GM12874 (cell line): ENCODE results near the gene RAB27B.

Experiments
- TF ChIP-seq, protein P1 (sequence below): IDR thresholded peaks from 2 replicates; pipeline ENCODE4 v1.5.1; 2011; ENCODE audit warnings: low read depth, mild to moderate bottlenecking, control low read depth, low read length, moderate library complexity; ENCODE audit not compliant: insufficient read depth

Gene RAB27B

DNA sequence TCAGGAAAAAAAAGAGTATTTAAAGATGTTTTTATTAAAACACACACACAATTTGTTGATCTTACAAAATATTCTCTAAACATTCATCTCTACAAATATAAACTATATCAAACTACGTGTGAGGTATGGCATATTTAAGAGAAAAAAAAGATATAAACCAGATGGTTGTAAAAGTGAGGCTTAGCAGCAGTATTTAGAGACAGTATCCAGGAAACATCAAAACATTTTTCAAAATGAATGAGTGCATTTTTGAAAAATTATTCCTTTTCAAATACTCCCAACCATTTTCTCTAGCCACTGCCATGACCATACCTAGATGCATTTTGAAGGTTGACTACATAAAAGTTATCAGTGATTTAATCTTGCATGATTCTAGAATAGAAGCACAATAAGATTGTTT, 38.2 kb upstream of the RAB27B start:
- TF ChIP-seq, protein P1, sequence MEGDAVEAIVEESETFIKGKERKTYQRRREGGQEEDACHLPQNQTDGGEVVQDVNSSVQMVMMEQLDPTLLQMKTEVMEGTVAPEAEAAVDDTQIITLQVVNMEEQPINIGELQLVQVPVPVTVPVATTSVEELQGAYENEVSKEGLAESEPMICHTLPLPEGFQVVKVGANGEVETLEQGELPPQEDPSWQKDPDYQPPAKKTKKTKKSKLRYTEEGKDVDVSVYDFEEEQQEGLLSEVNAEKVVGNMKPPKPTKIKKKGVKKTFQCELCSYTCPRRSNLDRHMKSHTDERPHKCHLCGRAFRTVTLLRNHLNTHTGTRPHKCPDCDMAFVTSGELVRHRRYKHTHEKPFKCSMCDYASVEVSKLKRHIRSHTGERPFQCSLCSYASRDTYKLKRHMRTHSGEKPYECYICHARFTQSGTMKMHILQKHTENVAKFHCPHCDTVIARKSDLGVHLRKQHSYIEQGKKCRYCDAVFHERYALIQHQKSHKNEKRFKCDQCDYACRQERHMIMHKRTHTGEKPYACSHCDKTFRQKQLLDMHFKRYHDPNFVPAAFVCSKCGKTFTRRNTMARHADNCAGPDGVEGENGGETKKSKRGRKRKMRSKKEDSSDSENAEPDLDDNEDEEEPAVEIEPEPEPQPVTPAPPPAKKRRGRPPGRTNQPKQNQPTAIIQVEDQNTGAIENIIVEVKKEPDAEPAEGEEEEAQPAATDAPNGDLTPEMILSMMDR, result no peak

DNA sequence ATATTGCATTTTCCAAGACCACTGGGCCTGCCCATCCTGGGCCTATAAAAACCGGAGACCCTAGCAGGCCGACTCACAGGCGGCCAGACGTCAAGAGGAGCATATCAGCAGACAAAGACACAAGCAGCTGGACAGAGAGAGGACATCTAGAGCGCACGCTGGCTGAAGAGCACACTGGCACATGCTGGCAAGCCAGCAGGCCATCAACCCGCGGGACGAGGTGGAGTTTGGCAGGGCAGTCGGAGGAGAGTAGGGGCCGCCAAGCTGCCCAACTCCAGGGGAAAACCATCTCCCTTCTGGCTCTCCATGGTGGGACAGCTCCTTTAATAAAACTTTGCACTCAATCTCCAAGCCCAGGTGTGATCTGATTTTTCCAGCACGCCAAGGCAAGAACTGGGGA, 36.6 kb upstream of the RAB27B start:
- TF ChIP-seq, protein P1, result no peak

DNA sequence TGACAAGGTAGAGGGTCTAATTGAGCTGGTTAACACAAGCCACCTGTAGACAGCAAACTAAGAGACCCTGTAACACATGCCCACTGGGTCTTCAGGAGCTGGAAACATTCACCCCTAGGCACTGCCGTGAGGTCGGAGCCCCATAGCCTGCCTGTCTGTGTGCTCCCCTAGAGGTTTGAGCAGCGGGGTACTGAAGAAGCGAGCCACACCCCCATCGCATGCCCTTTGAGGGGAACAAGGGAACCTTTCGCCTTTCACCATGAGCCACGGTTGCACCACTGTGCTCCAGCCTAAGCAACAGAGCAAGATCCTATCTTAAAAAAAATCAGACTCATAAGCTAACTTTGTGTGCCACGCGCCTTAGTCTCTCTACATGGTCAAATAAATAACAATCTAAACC, 36.2 kb upstream of the RAB27B start:
- TF ChIP-seq, protein P1, result no peak

DNA sequence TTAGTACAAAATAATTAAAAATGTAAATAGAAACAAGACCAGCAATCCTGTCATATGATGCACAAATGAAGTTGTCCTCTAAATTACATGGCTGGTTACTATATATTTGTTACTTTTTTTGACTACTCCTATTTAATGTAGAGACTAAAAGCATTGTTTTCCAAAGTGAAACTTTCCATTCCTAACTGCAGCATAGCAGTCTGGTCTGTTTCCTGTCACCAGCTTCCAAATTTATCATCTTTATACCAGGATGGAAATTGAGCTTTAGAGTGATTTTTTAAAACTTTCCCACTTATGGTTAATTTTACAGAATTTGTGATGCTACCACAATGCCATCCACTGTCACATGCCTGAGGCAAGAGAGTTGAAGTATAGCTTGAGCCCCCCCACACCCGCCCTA, 33.5 kb upstream of the RAB27B start:
- TF ChIP-seq, protein P1, result no peak

DNA sequence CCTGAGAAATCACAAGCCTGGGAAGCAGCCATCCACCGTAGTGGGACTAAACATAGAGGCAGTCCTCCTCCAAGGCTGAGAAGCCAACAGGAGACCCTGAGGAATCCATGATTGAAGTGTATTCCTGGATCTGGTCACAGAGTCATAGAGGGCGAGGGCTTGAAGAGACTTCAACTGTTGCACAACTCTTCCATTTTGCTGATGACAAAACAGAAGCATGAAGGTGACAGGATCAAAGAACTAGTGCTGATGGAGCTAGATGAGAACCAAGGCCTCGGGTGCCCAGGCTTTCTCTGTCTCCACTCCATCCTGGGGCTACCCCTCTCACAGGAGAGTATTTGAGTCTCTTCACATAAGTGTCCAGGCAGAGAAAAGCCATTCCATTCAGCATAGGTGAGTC, 30.1 kb upstream of the RAB27B start:
- TF ChIP-seq, protein P1, result no peak

DNA sequence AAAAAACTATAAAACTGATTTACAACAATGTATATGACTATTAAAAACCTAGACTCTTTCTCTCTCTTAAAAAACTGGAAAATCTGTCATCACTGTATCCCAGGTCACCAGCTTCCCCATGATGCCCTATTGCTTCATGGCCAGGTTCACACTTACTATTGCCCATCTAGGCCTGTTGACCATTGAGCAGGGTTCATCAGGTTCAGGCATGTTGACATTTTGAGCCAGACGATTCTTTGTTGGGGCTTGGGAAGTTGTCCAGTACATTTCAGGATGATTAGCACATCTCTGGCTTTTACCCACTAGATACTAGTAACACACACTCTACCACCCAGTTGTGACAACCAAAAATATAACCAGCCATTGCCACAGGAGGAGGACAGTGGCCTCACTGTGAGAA, 26.9 kb upstream of the RAB27B start:
- TF ChIP-seq, protein P1, result no peak

DNA sequence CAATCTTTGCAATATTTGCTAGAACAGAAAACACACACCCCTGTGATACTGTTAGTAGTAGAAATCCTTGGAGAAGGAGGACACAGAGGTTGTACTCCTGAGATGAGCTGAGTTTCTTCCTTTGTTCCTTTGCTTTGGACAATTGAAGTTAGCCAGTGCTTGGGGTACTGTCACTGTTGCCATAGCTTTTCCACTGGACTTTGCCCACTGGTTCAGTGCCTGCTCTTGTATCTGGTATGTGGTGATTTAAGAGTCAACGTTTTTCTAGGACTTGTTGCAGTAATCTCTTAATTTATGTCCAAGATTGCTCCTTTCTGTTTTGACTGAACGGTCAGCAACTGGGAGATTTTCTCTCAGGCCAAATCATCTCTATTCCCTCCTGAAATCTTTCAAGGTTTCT, 26.1 kb upstream of the RAB27B start:
- TF ChIP-seq, protein P1, result no peak
